GM12864 (cell line): ENCODE measurements around the gene PDE4D.
"Not testable (repeated sequence)": the region's sequence is repeated elsewhere in the genome, so short reads cannot be mapped to it uniquely, and the experiment has no call there.

Experiments used
- DNase-seq: peaks from one replicate; pipeline ENCODE4 v3.0.0-alpha.2; 2011; ENCODE audit warnings: low read depth
- H3K4me3 ChIP-seq: 2 replicates; pipeline ENCODE4 v1.5.1; 2011; ENCODE audit warnings: mild to moderate bottlenecking, low read depth, low read length, control low read depth
- TF ChIP-seq, protein P1 (sequence below): IDR thresholded peaks from 2 replicates; pipeline ENCODE4 v1.5.1; 2011; ENCODE audit warnings: low read depth, mild to moderate bottlenecking, moderate library complexity, low read length, control low read depth, inconsistent platforms; ENCODE audit errors: missing control alignments

The PDE4D gene

DNA sequence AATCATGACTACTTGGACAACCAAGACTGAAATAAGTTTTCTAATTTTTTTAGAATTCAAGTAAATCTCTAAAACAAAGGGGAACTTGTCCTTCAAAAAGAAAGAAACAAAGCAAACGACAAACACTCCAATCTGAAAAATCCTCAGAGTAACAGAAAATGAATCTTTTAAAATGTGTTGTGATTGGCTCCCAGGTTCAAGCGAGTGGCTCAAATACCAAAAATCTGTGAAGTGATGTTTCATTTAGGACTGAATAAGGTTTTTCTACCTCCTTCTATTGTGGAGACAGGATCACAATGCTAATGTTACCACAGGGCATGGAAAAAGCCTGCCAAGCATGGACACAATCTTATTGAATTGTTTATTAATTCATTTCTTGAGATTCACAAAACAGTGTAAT is 895.0 kb downstream of the PDE4D start:
- DNase-seq, result no peak
- no peak overlapping the region for H3K4me3 ChIP-seq

DNA sequence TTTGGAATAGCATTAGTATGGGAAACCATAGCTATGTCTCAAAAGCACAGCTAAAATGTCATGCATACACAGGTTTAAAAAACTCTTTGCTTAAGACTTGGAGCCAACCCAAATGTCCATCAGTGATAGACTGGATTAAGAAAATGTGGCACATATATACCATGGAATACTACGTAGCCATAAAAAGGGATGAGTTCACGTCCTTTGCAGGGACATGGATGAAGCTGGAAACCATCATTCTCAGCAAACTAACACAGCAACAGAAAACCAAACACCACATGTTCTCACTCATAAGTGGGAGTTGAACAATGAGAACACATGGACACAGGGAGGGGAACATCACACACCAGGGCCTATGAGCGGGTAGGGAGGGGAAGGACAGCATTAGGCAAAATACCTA is 897.7 kb downstream of the PDE4D start:
- not testable (repeated sequence) for H3K4me3 ChIP-seq, DNase-seq

More for the DNA sequence above, 895.0 kb downstream of the PDE4D start:
- TF ChIP-seq, protein P1, sequence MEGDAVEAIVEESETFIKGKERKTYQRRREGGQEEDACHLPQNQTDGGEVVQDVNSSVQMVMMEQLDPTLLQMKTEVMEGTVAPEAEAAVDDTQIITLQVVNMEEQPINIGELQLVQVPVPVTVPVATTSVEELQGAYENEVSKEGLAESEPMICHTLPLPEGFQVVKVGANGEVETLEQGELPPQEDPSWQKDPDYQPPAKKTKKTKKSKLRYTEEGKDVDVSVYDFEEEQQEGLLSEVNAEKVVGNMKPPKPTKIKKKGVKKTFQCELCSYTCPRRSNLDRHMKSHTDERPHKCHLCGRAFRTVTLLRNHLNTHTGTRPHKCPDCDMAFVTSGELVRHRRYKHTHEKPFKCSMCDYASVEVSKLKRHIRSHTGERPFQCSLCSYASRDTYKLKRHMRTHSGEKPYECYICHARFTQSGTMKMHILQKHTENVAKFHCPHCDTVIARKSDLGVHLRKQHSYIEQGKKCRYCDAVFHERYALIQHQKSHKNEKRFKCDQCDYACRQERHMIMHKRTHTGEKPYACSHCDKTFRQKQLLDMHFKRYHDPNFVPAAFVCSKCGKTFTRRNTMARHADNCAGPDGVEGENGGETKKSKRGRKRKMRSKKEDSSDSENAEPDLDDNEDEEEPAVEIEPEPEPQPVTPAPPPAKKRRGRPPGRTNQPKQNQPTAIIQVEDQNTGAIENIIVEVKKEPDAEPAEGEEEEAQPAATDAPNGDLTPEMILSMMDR, result no peak

DNA sequence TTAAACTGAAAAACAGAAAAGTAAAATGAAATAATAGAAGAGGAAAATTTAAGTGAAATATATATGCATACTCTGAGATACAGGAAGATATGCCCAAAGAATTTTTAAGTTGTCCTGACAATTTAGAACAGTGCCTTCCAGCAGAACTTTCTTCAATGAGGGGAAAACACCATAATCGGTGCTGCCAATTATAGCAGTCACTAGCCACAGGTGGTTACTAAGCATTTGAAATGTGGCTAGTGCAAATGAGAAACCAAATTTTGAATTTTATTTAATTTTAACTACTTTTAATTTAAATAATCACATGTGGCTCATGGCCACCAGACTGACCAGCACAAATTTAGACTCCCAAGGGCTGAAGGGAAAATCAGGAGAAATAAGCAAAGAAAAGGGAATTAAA is 900.1 kb downstream of the PDE4D start:
- H3K4me3 ChIP-seq, result no peak overlapping the region
- DNase-seq, result no peak
- TF ChIP-seq, protein P1, result no peak

DNA sequence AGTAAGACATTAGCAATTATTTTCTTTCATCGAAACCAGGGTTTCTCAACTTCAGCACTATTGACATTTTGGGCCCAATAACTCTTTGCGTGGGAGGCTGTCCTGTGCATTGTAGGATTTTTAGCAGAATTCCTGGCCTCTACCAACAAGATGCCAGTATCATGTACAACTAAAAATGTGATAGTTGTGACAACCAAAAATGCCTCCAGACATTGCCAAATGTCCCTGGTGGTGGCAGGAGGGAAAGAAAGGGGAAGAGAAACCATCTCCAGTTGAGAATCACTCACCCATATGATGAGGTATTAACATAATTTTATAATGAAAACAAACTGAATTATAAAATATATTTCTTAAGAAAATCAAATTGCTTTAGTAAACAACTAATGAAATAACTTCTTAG is 904.6 kb downstream of the PDE4D start:
- H3K4me3 ChIP-seq, result no peak overlapping the region
- TF ChIP-seq, protein P1, result no peak
- no peak for DNase-seq

DNA sequence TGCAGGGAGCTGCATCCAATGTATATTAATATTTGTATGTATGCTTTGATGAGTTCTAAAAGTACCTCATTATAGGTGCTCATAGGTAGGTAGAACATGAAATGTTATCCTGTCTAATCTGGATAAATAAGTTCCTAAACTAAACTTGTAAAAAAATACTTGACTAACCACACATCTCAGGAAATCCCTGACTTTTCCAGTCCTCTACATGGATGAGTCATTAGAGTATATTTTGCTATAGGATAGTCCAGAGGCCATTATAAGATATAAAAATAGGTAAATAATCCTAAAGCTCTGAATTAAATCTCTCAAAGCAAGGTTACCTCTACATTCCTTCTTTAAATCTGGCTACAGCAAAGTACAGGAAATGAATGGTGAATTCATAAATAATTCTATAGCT is 906.3 kb downstream of the PDE4D start:
- TF ChIP-seq, protein P1, result no peak

DNA sequence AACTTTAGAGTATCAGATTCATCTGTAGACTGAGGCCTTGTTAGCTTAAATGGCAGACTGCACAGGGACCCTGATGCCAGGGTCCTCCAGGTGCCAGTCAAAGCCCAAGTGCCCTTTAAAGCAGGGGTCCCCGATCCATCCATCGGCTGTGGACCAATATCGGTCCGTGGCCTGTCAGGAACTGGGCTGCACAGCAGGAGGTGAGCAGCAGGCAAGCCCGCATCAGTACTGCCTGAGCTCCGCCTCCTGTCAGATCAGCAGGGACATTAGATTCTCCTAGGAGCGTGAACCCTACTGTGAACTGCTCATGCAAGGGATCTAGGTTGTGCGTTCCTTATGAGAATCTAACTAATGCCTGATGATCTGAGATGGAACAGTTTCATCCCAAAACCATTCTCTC is 907.2 kb downstream of the PDE4D start:
- H3K4me3 ChIP-seq, result no peak overlapping the region
- TF ChIP-seq, protein P1, result no peak
- DNase-seq, result no peak

More for the DNA sequence above, 906.3 kb downstream of the PDE4D start:
- H3K4me3 ChIP-seq, result no peak overlapping the region
- no peak for DNase-seq

DNA sequence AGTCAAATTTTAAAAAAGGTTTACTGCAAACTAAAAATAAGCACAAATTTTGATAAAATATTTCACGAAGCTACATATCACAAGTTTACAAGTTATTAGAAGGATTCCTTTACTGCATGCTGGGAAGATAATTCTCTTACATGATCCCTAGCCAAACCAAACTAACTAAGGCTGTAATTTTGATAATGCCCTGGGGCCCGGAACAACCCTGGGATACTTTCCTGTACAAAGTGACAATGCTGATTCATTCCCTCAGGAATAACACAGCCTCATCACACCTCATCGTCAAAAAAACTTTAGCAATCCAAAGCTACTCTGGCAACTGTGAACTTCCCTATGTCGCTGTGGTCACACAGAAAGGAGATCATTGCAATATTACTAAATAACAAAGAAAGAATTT is 907.8 kb downstream of the PDE4D start:
- TF ChIP-seq, protein P1, result no peak
- DNase-seq, result no peak

DNA sequence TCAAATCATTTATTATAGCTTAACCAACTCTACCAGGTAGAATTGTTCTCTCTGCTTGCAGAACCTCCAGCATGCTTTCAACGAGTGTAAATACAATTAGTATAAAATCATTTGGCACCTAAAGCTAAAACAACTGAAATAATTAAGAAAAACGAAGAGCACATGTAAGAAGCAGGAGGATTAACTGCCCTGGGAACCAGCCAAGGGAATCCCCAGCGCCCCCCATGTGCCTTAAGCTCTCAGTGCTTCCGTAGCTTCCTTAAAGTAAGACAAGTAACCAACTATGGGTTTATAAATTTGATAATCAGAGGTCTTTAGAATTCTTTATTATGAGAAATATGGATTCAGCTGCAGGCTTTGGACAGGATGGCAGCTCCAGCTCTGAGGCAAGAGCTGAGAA is 908.2 kb downstream of the PDE4D start:
- DNase-seq, result no peak
- TF ChIP-seq, protein P1, result no peak
- no peak overlapping the region for H3K4me3 ChIP-seq

More for the DNA sequence above, 907.8 kb downstream of the PDE4D start:
- no peak overlapping the region for H3K4me3 ChIP-seq
